Frontal cortex (tissue), 4 donors: Measurements from ENCODE around the gene BAZ2A. TPM values are rescaled to one million over a fixed set of nuclear protein-coding genes. Genes with fewer than 3 reads are reported as not detected.
A peak's percentile ranks its signal among the peaks of the same experiment; 100 is the strongest.

Experiments
- DNase-seq, 2 donors: peaks; one replicate each; pipeline ENCODE4 v3.0.0; 2012; ENCODE audit warnings: low spot score in 2 of 2
- FAIRE-seq: peaks from 2 replicates; lab custom pipeline; 2012; peaks lifted over from hg19 to GRCh38; lab: Jason Lieb, UNC
- total RNA-seq: library from RNA; depleted of rRNA; stranded (reverse); fragments of >200 nt; gene quantifications from one replicate; pipeline ENCODE4 v1.2.3, GENCODE V29; 2014
- donor health status: control.
- donor health status: control.
- donor health status: control.

Gene BAZ2A
- total RNA-seq, 1 donor from 2014 or later, result 13.5 TPM

DNA sequence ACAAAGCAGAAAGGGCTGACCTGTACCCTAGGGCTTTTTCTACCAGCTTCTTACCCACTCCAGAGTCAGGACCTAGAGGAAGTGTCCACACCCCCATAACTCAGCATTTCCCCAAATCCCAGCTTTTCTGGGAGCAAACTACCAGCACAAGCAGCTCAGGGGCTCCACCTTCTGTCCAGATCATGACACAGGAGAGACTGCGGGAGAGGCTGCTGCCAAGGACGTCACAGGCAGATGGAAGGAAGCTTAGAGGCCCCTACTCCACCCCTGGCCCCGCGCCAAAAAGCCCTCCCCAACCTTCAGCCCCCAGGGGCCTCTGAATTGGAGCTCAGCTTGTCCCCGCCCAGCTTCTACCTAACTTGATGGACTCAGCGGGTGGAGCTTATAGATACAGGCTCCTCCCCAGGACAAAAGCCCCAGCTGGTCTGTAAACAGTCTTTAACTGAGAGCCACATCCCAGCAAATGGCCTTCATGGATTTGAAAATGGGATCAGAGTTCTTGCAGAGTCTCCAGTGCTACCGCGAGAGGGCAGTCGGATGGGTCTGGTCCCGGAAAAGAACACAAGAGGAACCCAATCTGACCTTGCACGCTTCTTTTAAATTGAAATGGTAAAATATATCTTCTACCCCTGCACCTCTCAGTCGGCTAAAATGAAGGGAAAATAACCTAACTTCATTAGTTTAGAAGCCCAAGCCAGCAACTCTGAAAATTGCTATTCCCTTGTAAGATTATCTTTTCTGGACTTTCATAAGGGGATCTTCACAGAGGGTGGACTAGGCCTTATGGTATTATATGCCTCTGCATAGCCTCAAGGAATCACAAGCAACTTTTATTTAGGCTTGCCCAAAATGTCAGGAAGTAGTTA is 6.8 kb upstream of the BAZ2A start:
- no peak for FAIRE-seq
- DNase-seq, result peak; percentile 89 to 91

DNA sequence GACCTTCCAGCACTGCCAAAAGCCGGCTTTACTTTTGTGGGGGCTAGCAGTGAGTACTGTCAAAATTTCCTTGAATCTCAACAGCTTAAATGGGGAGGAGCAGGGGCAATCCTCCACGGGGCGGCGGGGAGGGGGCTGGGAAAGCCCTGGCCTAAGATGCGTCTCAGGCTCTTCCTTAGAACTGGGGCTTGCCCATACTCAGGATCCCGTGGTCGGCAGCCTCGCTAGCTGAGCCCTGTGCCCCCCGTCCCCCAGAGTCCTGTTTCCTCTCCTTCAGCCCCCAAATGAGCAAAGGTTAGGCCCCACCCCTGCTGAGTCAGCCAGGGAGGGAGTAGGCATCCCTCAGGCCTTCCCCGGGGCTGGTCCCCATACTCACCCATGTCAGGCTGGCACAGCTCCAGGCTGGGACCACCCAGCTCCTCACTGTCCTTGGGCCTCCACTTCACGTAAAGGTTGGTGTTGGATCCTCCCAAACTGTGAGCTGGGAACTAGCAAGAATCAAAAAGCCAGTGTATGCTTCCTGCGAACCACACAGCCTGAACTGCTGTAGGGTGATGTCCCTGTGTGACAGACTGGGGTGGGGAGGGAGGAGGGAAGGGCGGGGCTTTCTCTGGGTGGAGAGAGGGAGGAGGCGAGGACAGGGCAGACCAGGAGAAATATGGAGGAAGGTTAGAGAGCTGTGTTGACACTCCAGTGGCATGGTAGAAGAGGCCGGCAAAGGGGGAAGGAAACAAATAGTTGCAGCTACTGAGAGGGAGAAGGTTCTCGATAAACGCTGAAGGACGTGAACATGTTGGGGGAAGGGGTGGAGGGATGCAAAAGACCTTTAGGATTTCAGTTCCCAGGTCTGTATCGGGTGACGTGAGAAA is 5.9 kb upstream of the BAZ2A start:
- FAIRE-seq, result no peak

DNA sequence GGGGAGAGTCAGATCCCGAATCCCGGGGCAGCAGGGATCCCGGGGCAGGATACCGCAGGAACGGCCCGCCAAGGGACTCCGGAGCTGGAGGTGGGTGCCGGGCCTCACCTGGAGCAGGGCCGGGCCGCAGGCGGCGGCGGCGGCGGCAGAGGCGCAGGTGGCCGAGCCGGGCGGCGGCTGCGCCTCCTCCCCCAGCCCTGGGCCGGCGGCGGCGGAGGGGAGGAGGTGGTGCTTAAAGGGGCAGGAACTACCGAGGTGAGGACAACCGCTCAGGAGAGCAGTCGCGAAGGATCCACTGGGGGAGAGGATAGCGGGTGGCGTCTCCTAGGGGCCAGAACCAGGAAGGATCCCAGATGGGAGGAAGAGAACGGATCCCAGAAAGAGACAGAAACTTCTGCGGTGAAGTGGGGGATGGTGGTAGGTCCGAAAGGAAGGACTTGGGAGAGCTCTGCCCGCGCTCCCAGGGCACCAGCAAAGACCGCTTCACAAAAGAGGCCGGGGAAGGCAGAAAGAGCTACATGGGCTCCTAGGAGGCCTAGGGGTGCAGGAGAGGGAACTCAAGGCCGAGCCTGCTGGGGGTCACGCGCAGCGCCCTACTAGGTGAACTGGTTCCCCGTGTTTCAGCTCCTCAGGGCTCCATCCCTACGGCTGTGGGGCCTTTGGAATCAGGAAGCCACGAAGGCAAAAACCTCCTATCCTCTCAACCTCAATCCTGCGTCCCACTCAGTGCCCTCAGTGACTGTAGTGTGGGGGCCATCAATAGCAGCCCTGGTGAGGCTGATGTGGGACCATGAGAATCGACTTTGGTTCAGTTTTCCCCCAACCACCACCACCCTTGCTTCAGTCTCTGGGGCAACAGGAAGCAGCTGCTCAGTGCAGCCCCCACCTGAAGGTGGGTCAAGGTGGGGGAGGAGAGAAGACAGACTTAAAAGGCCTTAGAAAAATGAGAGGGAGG is 5.0 kb upstream of the BAZ2A start:
- DNase-seq (peak; percentile 77 to 78), FAIRE-seq (no peak)

More for the DNA sequence above, 5.9 kb upstream of the BAZ2A start:
- DNase-seq, result peak; percentile 77 to 82

DNA sequence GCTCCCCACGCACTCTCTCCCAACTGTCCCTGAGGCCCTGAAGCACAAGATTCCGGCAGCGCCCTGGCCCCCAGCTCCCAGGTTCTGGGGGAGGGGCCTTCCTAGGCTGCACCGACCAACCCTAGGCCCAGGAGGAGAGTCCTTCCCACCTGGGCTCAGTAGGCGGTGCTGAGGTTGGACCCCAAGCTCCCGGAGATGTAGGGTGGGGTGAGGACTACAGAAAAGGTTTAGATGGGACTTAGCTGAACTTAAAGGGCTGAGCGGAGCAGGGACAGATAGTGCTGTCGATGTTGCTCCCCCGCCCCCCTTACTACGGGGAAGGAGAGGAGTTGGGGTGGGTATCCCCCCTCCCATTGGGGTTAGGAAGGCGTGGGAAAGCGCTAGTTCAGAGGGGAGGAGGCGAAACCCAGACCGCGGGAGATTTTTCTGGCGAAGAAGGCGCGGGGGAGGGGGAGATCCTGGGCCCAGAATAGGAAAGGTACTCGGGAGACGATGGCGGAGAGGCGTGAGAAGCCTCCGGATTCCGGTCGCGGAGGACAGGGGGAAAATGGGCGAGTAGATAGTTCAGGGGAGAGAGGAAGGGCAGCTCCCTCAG is 4.2 kb upstream of the BAZ2A start:
- DNase-seq (peak in 1 of 2 donors; percentile 35), FAIRE-seq (no peak)

DNA sequence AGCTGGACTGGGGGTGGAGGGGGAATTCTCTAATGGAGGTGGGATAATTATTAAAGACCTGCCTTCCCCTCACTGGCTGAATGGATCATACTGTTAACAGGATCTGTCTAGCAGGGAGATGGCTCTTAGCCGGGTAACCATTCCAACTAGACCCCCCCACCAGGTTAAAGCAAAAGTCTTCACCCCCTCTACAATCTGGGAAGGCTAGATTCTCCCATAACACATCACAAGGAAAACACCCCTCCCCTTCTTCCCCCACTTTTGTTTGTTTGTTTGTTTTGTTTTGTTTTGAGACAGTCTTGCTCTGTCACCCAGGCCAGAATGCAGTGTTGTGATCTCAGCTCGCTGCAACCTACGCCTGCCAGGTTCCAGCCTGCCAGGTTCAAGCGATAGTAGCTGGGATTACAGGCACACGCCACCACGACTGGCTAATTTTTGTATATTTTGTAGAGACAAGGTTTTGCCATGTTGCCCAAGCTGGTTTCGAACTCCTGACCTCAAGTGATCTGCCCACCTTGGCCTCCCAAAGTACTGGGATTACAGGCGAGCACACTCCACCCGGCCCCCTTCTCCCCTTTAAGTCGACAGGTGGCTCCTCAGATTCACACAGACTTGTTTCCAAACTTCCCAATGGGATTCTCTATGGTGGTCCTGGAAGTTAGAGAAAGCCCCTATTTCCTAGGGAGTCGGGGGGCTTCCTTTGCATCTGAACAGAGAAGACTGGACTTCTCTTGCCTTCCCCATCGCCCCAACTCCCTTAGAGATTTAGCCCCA is 3.5 kb upstream of the BAZ2A start:
- no peak for DNase-seq
- no peak for FAIRE-seq

DNA sequence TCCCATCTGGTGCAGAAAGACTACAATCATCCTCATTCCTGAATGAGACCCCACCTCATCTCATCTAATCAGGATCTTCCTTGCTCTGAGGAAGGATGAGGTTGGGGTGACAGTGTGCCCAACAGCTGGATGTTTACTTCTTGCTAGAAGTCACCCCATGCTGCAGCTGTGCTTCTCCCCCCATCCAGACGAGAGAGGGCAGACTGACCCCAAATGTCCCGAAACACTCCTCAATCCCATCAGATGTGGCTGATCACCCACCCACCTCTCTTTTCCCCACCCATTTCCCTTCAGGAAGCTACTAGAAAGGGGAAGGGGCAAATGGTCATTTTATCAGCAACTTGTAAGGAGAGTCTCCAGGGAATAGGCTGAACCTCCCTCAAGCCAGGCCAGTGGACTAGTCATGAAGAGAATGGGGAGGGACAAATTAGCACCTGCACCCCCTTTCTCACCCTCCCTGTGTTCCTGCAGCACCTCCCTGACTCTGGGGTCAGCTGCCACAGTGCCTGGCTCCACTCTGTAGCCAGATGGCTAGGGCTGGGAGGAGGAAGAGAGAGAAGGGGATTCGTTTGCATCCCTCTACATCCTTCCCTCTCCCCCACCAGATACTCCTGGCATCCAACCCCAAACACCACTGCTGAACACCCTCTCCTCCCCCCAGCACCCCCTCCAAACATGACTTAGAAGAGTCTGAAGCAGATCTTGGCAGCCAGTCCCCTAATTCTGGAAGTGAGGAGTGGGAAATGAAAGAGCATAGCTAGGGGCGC is 2.8 kb upstream of the BAZ2A start:
- peak in 1 of 2 donors; percentile 38 for DNase-seq
- FAIRE-seq, result no peak

DNA sequence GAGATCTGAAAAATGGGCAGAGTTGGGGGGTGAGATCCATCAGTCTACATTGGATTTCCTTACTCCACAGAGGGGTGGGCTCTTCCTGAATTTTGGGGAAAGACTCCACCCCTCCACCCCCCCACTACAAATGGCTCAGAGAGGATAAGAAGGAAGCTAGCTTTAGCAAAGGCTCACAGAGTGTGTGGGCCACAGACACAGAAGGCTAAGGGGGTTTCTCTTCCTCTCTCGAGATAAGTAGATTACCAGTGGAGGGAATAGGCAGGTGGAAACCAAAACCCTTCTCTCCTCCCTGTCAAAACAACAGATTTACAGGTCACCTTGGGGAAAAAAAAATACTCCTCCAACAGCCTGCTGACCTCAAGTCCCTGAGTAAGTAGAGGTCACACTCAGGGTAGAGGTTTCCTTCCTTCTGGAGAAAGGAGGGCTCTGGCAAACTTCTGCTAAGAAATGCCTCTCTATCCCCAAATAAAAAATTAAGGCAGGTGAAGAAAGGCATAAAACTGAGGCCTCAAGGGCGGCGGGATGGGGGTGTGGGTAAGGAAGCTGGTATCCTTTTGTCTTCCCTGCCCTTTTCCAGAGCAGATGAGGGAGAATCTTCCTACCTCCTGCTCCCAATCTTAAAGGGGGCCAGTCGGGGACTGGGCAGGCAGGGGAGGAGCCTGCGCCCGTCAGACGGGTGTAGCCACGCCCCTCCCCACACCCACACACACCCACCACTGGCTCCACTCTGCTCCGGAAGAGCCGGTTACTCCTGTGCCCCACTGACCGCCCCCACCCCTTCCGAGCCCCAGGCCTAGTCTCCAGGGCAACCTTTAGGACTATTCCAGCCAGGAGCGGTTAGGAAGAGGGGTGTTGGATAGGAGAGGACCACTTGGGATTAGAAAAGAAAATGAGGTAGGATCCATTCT is 1.9 kb upstream of the BAZ2A start:
- peak; percentile 46 to 66 for DNase-seq
- FAIRE-seq, result no peak

DNA sequence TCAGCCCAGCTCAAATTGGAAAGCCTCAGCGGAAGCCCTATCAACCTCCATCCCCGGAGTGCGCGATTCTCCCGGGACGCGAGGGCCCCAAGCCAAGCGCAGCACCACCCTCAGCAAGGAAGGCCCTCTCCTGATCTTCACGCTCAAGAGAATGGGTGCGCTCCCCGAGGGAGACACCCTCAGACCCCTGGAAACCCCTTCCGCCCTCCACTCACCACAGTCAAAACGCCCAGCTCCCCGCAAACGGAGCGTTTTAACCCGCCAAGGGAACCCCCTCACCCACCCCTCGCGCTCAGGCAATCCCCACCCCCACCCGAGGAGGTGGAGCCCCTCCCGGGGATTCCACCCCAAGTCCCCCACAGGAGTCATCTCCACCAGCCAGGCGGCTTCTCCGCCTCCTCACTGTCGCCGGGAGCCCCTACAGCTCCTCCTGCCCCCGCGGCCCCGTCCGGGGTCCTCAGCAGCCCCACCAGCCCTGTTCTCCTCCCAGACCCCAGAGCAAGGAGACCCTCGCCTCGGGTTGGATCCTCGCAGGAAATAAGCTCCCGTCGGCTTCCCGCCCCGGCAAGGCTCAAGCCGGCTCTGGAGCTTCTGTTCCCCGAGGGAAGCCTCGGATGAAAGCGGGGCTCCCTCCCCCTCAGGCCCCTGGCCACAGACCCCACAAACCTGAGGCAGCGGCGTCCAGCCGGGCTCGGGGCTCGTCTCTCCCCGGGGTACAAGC is 507 bp downstream of the BAZ2A start:
- peak; percentile 49 to 50 for DNase-seq
- FAIRE-seq, result no peak

DNA sequence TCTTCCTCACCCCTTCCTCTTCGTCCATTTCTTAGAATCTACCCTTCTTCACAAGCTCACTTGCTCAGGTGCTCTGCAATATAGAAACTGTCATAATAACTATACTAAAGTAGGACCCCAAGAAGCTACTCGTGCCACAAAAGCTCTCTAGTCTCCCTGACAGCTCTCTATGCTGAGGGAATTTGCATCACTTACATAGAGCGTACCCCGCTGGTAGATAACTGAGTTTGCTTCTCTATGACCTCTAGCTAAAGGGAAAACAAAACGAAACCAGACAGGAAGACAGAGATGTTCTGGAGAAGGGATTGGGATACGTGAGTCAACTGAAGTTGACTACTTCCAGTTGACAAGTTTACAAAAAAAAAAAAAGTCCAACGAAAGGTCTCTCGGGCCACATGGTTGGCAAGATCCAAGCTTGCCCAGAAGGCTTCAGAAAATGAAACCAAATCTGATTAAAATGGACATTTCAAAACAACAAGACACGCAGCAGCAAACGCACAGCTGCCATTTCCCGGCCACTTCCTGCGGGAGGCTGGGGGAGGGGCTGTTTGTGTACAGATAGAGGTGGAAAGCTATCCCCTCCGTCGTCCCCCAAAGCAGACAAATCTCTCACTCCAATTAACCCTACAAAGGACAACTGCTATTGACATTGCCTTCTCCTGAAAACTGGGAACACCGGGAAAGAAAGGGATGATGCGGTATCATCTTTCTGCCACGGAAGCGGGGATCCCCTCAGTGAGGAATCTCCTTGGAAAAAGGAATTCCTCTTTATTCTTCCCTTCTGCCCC is 1.3 kb downstream of the BAZ2A start:
- no peak for FAIRE-seq

DNA sequence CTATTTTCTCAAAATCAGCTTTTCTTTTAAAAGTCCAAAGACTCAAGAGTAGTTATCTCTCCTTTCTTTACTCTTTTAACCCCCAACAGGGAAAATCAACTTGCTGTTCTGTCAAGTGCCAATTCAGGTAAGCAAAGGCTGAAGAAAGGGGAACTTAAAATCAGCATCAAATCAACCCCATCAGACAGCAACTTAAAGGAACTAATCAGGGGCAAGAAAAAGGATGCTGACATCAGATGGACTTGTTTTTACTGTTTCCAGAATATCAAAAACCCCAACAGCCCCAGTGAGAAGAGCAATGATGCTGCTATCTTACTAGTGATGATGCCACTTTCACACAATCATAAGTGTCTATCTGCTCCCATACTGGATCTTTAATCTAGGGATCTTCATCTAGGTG is 3.4 kb downstream of the BAZ2A start:
- DNase-seq (no peak), FAIRE-seq (no peak)

More for the DNA sequence above, 1.3 kb downstream of the BAZ2A start:
- DNase-seq, result peak; percentile 28 to 46

DNA sequence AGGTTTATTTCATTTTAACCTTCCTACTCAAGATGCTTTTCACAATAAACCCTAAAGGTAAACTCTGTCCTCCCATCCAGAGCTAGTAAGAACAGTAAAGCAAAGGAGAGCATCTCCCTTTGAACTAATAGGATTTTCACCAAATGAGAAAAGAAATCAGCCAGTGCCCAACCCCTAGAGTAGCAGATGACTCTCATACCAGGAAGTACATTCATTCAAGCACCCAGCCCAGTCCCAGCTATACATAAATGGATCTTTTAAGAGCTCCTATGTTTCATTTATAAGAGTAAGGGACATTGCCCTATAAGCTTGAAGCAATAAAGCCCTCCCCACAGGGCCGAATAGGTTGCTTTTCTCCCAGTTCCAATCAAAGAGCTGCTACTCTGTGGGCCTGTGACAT is 7.6 kb downstream of the BAZ2A start:
- DNase-seq (no peak), FAIRE-seq (no peak)

DNA sequence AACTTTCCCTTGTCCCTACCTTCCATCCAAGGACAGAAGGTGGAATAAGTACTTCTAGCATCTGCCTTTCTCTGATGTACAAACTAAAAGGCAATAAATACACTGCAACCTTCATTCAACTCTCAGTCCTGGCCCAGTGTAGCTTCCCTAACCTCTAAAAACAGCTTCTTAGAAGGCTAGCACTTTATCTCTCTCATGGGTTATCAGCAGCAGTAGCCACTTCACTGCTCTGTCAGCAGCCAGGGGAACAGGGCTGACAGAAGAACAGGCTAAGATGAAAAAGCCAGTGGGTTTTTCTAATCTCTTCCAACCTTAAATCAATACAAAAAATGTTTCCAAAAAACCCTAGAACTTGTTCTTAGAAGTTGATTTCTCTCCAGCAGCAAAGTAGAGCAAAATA is 13.2 kb downstream of the BAZ2A start:
- no peak for DNase-seq
- FAIRE-seq, result no peak

DNA sequence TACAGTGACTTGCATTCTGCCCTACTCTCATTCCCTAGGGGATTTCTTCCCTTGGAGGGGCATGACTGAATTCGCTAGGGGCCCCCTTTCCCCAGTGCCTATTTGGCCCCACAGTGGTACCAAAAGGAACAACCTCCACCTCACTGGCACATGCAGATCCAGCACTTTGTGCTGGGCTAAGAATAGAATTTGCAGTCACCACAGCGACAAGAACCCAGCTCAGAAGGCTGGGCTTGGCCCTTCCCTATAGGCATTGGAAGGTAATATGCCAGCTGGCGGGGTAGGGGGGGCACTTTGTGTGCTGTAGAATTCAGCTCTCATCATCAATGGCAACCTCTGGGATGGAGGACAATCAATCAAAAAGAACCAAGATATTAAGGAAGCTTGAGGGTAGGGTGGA is 13.9 kb downstream of the BAZ2A start:
- FAIRE-seq, result no peak
- DNase-seq, result no peak

DNA sequence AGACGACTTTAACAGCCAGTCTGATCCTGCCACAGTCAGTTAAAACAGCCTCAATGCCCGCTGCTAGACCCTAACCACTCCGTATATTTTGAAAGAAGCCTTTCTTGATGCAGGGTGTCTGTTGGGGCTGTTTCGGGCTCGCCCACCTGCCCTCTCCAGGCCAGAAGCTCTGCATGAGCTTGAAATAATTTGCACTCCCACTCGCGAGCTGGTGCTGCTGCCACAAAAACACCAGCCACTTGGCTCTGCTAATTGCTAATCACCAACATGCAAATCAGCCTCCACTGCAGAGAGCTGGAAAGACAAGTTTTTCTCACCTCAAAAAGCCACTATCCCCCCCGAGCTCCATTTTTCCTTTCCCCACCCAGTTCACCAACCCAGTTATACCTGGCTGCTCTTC is 15.5 kb downstream of the BAZ2A start:
- FAIRE-seq, result no peak
- DNase-seq, result no peak

DNA sequence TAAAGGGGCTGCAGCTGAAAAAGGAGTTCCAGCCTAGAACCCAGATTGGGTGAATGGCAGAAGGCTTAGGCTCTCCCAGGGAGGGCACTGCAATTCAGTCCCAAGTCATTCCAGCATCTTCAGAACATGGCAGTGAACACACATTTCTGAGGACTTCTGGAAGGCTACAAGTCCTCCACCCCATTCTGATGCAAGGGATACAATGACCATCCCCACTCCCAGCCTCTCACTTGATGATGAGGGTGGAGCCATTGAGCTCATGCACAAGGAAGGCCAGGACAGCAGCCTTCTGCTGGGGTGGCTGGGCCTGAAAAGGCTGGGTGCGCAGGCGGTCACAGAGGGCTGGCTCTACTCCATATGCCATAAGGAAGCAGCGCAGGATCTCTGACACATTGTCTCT is 25.8 kb downstream of the BAZ2A start:
- FAIRE-seq (no peak), DNase-seq (no peak)

DNA sequence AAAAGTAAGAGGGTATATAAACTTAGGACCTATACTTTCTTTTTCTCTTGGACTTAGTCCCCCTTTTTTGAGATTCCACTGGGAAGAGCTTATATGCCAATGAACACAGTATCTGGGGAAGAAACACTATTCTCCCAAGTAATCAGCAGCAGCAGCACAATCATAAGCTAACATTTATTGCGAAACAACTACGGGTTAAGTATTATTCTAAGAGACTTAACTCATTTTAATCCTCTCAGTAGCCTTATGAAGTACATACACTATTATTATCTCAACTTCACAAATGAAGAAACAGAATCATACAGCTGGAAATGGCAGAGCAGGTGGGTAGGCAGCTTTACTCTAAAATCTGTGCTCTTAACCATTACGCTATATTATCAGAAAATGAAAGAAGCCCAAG is 27.9 kb downstream of the BAZ2A start:
- DNase-seq, result no peak
- FAIRE-seq, result no peak
